Measurements from ENCODE around the gene FBXO36. TPM values are rescaled to one million over a fixed set of nuclear protein-coding genes. Genes with fewer than 3 reads are reported as not detected.

Gene FBXO36
- total RNA-seq, 1 experiment from 2014 or later = 3.1 TPM

DNA sequence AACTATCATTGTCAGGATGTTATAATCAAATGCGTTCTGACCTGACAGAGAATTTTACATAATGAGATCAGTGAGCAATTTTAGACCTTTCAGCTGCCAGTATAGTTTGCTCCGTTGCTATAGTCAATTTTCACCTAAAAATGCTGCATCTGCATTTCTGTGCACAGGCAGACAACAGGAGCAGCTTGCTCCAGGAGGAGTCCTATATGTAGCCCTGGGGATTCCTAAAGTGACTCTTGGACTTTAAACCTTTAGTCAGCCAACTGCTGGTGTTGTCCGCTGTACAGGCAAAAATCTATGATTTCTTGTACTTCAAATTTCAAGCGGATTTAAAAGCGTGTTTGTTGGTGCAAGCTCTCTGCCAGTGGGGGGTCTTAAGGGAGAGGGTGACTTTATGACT lies 120.7 kb downstream of the FBXO36 start:
- DNase-seq (ENCODE audit: low spot score) = no peak
- BruUV-seq (replicated peaks) = no TSS peak

GRCh38 chr2:230043461-230043860 lies 121.2 kb downstream of the FBXO36 start:
- ChIA-PET CTCF (no interaction called here), POLR2A (ENCODE audit: low non-redundant PET) (no interaction called here)
- no peak overlapping the region for H3K4me3 ChIP-seq (ENCODE audit: low read depth, low read length, poor library complexity, severe bottlenecking)
- H3K36me3 ChIP-seq (ENCODE audit: insufficient read depth, low read length, poor library complexity, severe bottlenecking) = no peaks in the 10 kb centered on the region
- no peaks in the 10 kb centered on the region for H3K27me3 ChIP-seq (replicated peaks; ENCODE audit: insufficient read depth, low read depth, low read length, poor library complexity)
- H3K27ac ChIP-seq (ENCODE audit: low read depth, low read length, poor library complexity, severe bottlenecking) = no peak overlapping the region
- BruUV-seq (replicated peaks) = no TSS peak
- no peaks in the 10 kb centered on the region for H3K4me1 ChIP-seq (ENCODE audit: insufficient read depth, low read length, poor library complexity, severe bottlenecking)
- no peak for TF ChIP-seq EZH2 (IDR thresholded peaks at IDR 0.05; ENCODE audit: borderline replicate concordance, low read depth, low read length, poor library complexity, severe bottlenecking)
- TF ChIP-seq, protein P1, sequence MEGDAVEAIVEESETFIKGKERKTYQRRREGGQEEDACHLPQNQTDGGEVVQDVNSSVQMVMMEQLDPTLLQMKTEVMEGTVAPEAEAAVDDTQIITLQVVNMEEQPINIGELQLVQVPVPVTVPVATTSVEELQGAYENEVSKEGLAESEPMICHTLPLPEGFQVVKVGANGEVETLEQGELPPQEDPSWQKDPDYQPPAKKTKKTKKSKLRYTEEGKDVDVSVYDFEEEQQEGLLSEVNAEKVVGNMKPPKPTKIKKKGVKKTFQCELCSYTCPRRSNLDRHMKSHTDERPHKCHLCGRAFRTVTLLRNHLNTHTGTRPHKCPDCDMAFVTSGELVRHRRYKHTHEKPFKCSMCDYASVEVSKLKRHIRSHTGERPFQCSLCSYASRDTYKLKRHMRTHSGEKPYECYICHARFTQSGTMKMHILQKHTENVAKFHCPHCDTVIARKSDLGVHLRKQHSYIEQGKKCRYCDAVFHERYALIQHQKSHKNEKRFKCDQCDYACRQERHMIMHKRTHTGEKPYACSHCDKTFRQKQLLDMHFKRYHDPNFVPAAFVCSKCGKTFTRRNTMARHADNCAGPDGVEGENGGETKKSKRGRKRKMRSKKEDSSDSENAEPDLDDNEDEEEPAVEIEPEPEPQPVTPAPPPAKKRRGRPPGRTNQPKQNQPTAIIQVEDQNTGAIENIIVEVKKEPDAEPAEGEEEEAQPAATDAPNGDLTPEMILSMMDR (conservative IDR thresholded peaks at IDR 0.05; ENCODE audit: low read depth, low read length) = no peak
- H3K9me3 ChIP-seq (ENCODE audit: low read depth, low read length, poor library complexity, severe bottlenecking) = no peaks in the 10 kb centered on the region
- intact Hi-C loops (cut with micrococcal nuclease; ENCODE audit: unreplicated experiment) = no loop called here
- no peak for DNase-seq (ENCODE audit: low spot score)

More for the DNA sequence above, 120.7 kb downstream of the FBXO36 start:
- POLR2A ChIA-PET (ENCODE audit: low non-redundant PET) = no interaction called here
- no peak overlapping the region for H3K27ac ChIP-seq (ENCODE audit: low read depth, low read length, poor library complexity, severe bottlenecking)
- no peaks in the 10 kb centered on the region for H3K9me3 ChIP-seq (ENCODE audit: low read depth, low read length, poor library complexity, severe bottlenecking)
- H3K27me3 ChIP-seq (replicated peaks; ENCODE audit: insufficient read depth, low read depth, low read length, poor library complexity) = no peaks in the 10 kb centered on the region
- CTCF ChIA-PET = no interaction called here
- TF ChIP-seq, protein P1 (conservative IDR thresholded peaks at IDR 0.05; ENCODE audit: low read depth, low read length) = no peak
- no peaks in the 10 kb centered on the region for H3K36me3 ChIP-seq (ENCODE audit: insufficient read depth, low read length, poor library complexity, severe bottlenecking)
- no peaks in the 10 kb centered on the region for H3K4me1 ChIP-seq (ENCODE audit: insufficient read depth, low read length, poor library complexity, severe bottlenecking)
- intact Hi-C loops (cut with micrococcal nuclease; ENCODE audit: unreplicated experiment) = no loop called here
- H3K4me3 ChIP-seq (ENCODE audit: low read depth, low read length, poor library complexity, severe bottlenecking) = no peak overlapping the region

- CTCF ChIA-PET = no interaction called here
- Histone ChIP-seq H3K9me3 (ENCODE audit: low read depth, low read length, poor library complexity, severe bottlenecking) (no peaks in the 10 kb centered on the region), H3K27ac (ENCODE audit: low read depth, low read length, poor library complexity, severe bottlenecking) (no peak overlapping the region), H3K4me3 (ENCODE audit: low read depth, low read length, poor library complexity, severe bottlenecking) (no peak overlapping the region), H3K4me1 (ENCODE audit: insufficient read depth, low read length, poor library complexity, severe bottlenecking) (no peaks in the 10 kb centered on the region), H3K36me3 (ENCODE audit: insufficient read depth, low read length, poor library complexity, severe bottlenecking) (no peaks in the 10 kb centered on the region), H3K27me3 (replicated peaks; ENCODE audit: insufficient read depth, low read depth, low read length, poor library complexity) (no peaks in the 10 kb centered on the region)
- intact Hi-C loops (cut with micrococcal nuclease; ENCODE audit: unreplicated experiment) = no loop called here
- BruUV-seq (replicated peaks) = no TSS peak
- no peak for DNase-seq (ENCODE audit: low spot score)
- POLR2A ChIA-PET (ENCODE audit: low non-redundant PET) = no interaction called here
- TF ChIP-seq, protein P1 (conservative IDR thresholded peaks at IDR 0.05; ENCODE audit: low read depth, low read length) = no peak
- no peak for TF ChIP-seq EZH2 (IDR thresholded peaks at IDR 0.05; ENCODE audit: borderline replicate concordance, low read depth, low read length, poor library complexity, severe bottlenecking)
These were observed 124.2 kb downstream of the FBXO36 start for GRCh38 chr2:230046491-230046890.

All from A673 (cell line).